HuH-7 (cell line): ENCODE data around the gene CLPX.
"Not testable (repeated sequence)": the region's sequence is repeated elsewhere in the genome, so short reads cannot be mapped to it uniquely, and the experiment has no call there.

Experiments used
- DNase-seq: peaks from one replicate; pipeline ENCODE4 v3.0.0; 2011; ENCODE audit warnings: low spot score

The CLPX gene

DNA sequence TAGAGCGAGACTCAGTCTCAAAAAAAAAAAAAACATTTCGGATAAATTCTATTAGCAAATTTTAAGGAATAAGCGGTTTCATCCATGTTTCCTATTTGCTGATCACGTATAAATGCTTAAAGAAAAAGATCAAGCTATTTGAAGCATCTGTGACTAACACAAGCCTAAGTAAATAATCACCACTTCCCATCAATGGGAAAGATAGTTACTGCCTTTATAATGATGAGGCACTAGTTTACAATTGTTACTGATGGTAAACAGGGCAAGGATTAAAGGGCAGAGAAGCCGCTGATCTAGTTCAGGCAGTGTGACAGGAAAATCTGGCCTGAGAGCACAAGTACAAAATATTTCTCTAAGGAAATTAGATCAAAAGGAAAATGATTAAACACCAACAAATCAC lies 13.7 kb downstream of the CLPX start:
- DNase-seq, result no peak

DNA sequence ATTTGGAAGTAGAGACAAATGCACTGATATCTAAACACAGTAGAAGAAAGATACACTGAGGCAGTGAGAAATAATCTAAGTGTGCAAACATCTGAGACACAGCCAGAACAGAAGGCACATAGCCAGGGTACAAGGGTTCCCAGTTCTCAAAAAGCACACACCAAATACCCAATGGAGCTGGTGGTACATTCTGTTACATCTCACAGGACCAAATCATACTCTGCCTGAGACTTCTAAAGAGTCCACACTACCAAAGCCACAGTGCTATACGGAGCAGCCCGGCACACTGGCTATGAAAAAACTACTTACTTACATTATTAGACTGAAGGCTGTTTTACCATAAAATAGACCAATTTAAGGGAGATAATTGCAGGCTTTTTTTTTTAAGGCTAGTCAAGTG lies 19.3 kb downstream of the CLPX start:
- DNase-seq, result no peak

DNA sequence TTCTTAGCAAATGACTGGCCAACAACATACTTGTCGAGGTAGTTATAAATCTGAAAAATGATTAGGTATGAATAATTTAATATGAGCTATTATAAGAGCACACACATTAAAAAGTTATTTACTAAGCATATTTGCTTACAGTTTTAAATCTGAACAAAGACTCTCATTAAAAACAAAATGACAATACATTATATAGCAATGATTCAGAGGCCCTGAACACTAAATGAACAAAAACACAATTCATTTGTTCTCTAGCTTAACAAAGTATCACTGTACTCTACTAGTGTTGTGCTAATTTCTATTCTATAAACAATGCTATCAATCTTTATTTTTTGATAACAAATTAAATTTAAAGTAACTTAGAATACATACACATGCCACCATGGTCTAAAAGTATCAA lies 21.0 kb downstream of the CLPX start:
- DNase-seq, result no peak

DNA sequence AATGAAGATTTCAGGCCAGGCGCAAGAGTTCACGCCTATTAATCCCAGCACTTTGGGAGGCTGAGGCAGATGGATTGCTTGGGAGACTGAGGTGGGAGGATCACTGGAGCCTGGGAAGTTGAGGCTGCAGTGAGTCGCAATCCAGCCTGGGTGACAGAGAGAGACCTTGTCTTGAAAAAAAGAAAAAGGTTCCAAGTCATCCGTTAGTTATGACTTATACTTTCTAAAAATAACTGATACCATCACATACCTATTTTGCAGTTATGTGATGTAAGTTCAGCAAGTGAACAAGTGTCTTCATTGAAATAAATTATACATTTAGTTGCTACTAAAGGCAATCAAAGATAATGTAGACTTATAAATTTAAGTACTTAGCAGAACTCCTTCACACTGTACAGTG lies 22.1 kb downstream of the CLPX start:
- DNase-seq, result no peak

DNA sequence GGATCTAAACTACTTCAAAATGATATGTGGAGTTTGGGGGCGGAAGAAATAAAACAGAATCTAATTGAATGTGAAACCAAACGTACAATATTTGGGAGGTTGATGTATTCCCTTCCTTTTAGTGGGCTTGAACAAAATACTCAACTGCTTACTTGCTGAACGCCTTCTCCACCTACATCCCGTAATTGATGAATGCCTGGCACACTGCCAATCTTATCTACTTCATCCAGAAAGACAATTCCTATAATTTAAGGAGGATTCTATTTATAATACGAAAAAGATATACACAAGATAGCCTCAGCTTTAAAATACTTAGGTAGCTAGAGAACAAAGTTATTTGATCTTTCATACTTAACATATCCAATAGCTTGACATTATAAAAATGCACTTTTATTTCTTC lies 28.4 kb downstream of the CLPX start:
- DNase-seq, result no peak

DNA sequence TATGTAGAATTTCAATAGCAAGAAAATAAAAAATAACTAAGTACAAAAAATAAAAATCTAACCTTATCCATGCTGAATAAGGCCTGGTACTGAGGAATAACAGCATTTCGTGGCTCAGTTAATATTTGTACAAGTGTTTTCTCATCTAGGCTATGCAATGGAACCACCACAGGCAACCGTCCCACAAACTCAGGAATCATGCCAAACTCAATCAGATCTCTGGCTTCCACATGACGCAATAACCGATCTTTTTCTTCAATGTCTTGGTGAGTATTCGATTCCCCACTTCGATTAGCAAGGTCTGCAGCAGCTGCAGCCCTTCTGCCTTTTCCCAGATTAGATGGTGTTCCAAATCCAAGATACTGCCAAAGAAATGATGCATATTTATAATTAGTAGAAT lies 30.4 kb downstream of the CLPX start:
- no peak for DNase-seq

DNA sequence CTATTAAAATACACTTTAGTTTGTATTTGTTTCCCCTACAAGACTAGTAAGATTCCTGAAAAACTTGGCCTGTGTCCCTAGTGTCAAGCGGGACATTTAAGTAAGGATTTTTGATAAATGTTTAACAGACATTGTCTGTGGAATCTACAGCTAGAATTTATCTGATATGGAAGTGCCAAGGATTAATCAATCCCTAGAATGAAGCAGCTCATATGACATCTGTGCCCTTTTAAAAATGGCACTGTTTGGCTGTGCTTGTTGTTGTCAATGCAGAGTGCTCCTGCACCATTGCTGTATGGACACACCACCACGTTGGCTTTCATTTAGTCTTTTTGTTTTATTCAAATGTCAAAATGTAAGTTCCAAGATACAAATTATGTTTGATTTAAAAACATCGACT lies 37.2 kb downstream of the CLPX start:
- no peak for DNase-seq

DNA sequence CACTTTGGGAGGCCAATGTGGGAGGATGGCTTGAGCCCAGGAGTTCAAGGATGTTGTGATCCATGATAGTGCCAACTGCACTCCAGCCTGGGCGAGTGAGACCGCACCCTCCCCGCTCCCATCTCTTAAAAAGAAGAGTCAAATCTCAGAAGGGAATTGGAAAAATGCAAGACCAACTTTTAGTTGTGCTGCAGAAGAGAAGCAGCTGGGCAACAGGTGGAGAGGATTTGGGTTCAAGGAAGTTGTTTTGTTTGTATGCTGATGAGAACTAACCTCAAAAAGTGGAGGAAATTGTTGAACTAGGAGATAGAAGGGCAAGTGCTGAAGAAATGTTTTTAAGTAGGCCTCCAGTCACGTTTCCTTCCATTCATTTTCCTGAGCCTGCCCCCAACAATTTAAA lies 38.7 kb downstream of the CLPX start:
- no peak for DNase-seq

DNA sequence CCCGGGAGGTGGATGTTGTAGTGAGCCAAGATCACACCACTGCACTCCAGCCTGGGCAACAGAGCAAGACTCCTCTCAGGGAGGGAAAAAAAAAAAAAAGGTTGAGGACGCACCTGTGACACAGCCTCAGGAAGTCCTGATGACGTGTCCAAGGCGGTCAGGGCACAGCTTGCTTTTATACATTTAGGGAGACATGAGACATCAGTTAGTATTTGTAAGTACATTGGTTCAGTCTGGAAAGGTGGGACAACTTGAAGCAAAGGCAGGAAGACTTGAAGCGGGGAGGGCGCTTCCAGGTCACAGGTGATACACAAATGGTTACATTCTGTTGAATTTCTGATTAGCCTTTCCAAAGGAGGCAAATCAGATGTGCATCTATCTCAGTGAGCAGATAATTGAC lies 46.5 kb downstream of the CLPX start:
- DNase-seq, result not testable (repeated sequence)

DNA sequence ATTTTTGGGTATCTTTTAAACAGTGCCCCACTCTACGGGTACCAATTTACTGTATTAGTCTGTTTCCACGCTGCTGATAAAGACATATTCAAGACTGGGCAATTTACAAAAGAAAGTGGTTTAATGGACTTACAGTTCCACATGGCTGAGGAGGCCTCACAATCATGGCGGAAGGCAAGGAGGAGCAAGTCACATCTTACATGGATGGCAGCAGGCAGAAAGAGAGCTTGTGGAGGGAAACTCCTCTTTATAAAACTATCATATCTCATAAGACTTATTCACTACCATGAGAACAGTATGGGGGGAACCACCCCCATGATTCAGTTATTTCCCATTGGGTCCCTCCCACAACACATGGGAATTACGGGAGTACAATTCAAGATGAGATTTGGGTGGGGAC lies 47.2 kb downstream of the CLPX start:
- DNase-seq, result not testable (repeated sequence)

DNA sequence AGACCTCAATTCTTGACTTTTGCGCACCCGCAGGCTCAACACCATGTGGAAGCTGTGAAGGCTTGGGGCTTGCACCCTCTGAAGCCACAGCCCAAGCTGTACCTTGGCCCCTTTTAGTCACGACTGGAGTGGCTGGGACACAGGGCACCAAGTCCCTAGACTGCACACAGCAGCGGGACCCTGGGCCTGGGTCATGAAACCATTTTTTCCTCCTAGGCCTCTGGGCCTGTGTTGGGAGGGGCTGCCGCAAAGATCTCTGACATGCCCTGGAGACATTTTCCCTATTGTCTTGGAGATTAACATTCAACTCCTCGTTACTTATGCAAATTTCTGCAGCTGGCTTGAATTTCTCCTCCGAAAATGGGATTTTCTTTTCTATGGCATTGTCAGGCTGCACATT lies 48.1 kb downstream of the CLPX start:
- not testable (repeated sequence) for DNase-seq

DNA sequence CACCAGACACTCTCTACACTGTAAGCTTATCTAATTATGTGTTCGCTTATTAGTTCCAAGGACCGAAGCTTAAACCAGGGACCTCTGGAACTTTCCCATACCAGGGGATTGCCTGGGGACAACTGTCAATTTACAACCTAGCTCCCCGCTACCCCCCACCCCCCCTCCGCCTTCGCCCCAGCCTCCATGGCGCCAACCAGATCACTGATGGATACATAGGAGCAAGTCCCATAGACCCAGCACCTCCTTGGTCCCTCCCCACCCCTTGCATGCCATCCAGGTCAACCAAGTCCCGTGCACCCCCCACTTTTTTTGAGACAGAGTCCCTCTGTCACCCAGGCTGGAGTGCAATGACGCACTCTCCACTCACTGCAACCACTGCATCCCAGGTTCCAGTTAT lies 50.6 kb downstream of the CLPX start:
- DNase-seq, result no peak

DNA sequence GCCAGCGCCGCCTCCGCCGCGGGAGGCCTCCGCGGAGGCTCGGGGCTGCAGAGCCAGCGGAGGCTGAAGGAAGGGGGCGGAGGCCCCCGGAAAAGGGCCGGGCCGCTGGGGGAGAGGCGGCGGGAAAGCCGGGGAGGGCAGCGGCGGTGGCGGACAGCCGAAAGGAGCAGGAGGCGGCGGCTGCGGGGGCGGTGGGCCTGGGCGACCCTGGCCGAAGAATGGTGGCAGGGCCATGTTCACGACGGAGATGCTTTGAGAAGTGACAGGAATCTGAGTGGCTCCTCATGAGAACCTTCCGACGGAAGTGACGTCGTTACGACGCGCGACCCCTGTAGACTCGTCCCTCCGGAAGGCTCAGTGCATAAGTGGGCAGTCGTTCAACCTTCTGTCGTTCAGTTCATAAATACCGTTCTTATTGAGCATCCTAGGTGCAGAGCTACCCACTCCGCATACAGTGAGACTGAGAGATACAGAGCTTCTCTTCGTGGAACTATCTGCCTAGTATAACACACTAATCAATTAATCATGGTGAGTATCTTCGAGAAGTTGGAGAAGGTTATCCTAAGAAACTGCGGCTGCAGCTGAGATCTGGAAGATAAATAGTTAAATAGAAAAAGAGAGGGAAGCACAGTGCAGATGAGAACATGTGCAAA lies 51.5 kb downstream of the CLPX start, which contains the start of gene PDCD7:
PDCD7 (minus strand) TSS at position 261 of the 653 bp plus-strand sequence; CDS start at position 234, 27 bp downstream.
- DNase-seq, result peak; percentile 98

DNA sequence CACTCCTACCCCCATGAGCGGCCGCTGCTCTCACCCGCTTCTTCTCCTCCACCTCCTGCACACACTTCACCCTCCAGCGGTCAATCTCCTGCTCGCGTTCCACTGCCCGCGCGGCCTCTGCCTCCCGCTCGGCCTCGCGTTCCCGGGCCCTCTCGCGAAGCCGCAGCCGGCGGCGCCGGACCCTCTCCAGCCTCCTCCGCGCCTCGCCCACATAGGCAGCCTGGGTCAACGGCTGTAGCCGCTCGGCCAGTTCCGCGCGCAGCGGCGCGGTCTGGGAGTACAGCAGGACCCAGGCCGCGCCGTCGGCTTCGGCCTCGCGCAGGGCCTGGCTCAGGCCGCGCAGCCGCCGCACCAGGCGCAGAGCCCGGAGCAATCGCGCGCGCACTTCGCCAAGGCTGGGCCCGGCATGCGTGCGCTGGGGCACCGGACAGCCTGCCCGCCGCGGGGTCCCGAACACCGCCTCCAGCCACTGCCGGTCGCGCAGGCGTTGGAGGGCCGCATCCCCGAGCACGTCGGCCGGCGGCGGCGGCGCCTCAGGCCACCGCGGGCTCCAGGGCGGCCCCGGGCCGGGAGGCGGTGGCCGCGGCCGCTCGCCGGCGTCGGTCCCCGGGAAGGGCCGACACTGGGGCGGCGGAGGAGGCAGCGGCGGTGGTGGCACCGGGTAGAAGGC lies 52.1 kb downstream of the CLPX start:
- DNase-seq, result peak; percentile 73

DNA sequence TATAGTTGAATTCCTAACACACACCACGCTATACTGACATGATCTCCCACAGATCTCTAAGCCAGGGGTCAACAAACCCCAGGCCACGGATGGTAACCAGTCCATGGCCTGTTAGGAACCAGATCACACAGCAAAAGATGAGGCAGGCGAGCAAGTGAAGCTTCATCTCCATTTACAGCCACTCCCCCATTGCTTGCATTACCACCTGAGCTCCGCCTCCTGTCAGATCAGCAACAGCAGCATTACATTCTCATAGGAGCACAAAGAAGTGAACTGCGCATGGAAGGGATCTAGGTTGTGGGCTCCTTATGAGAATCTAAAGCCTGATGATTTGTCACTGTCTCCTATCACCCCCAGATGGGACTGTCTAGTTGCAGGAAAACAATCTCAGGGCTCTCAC lies 54.2 kb downstream of the CLPX start:
- no peak for DNase-seq

DNA sequence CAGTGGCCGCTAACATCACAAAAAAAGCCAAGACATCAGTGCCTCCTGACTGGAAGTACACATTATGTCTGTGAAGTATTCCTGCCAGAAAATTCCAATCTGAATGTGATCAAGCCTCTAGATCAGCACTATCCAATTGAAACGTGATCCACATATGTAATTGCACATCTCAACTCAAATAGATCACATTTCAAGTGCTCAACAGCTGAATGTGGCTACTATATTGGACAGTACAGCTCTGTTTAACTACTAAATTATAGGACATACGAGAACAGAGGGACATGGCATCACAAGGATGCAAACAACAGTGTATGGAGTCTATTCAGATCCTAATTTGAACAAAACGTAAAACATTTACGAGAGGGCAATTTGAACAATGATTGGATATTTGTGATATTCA lies 69.6 kb downstream of the CLPX start:
- no peak for DNase-seq

DNA sequence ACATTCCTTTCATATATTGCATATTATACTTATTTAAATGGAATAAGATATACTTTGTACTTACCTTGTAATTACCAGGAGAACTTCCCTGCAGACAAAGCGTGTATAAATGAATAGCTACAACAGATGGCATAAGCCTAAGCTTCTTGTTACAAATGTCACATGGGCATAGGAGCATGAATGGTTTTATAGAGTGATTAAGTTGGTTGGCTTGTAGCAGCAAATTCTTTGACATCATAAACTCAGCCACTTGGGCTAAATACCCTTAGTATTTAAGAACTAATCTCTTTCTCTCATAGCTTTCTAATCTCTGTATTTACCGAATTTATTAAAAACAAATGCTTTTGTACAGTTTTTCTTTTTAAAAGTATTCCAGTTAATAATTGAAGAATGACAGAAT lies 70.1 kb downstream of the CLPX start, which contains the start of gene UBAP1L:
UBAP1L (minus strand) TSS at position 115 of the 400 bp plus-strand sequence. CDS start 8,985 bp downstream, outside the sequence.
- DNase-seq, result no peak

DNA sequence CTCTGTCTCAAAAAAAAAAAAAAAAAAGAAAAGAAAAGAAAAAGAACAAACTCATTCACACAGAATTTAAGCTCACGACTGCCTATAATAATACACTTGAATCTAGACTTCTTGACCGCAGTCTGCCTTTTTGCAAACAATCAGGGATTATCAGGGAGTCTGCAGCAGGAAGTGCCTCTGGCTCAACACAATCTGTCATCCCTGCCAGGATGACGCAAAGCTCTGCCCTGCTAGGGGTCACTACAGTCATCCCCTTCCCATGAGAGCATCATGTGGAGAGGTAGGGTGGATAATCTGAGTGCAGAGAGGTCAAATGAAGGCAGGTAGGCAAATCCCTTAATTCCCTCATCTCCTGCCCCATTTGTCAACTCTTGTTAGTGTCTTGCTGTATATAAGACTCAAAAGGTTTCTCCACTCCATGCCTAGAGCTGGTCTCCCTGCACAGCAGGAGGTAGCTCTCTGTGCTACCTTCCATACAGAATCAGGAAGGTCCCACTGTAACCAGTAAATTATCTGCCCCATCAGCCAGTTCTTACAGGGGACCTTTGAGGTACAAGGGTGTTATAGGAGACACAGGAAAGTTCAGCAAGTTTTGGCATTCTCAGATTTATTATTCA lies 74.4 kb downstream of the CLPX start:
- no peak for DNase-seq

DNA sequence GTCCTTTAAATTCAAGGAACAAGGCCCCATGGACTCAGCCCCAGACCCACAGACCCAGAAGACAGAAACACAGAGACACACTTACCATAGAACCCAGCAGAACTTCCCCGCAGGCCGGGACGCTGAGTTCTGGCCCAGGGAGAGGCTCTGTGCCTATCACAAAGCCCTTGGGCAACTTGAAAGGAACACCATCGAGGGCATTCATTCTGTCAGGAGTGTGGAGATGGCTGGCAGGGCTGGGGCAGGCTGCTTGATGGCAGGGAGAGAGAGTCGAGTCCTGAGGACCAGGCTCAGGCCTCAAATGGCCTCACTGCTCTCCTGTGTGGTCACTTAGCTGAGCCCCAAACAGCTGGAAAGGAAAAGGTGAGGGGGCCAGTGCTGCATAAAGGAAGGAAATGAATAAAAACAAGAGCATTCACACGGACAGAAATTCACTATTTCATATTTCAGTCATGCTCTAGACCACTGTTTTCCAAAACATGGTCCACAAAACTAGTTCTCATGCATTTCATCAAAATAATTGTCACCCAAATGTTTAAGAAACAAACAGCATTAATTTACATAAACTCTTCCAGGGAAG lies 79.0 kb downstream of the CLPX start:
- DNase-seq, result no peak

DNA sequence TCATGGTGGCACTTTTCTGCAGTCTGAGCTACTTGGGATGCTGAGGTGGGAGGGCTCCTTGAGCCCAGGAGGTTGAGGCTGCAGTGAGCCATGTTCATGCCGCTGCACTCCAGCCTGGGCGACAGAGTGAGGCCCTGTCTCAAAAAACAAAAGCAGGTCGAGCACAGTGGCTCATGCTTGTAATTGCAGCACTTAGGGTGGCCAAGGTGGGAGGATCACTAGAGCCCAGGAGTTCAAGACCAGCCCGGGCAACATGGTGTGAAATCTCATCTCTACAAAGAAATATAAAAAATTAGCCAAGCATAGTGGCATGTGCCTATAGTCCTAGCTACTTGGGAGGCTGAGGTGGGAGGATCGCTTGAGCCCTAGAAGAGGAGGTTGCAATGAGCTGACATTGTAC lies 80.1 kb downstream of the CLPX start:
- DNase-seq, result no peak

DNA sequence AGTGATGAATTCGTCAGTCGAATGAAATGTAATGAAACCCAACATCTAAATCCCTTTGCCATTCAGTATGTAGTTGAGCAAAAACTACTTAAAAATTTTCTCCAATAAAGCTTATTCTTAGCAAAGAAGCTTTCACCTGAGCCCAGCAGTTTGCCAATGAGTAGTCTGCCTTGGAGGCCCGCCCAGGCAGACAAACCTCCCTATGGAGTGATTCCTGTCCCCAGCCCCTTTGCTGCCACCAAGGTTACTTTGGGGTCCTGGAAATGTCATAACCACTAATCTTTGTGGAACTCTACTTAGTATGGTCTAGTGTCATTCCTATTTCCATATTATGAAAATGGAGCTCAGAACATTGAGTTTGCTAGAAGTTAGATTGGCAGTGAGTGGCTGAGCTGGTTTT lies 82.2 kb downstream of the CLPX start:
- DNase-seq, result no peak

DNA sequence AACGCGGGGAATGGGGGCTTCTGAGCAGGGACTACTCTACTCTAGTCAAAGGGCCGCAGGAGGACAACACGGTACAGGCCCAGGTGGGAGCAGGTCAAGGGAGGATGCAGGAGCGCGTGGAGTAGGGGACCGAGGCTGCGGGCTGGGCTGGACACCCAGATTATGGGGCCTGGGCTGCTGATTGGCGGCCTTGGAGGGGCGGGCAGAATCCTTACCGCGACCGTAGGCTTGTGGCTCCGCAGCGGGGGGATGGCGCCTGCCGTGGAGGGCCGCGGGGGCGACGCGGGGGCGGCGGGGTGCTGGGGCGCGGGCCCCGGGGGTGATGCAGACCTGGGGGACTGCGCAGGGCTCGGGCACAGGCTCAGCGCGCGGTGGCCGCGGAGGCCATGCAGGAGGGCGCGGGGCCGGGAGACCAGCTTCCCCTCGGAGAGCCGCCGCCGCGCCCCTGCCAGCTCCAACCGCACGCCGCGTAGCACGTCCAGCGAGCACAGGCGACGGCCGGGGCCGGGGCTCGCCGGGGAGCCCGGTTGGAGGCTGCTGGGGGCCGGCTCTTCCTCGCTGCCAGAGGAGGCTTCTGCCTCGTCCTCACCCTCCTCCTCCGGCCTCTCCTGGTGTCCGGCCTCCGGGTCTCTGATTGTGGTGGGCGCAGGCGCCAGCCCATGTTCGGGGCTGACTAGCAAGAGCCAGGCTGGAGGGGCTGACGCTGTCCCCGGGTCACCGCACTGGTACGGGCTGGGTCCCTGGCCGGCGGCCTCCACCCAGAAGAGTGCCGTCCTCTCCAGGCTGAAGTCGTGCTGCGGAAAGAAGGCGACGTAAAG lies 83.0 kb downstream of the CLPX start:
- no peak for DNase-seq
